ENCODE results near the gene PIK3CA. TPM values are rescaled to one million over a fixed set of nuclear protein-coding genes. Genes with fewer than 3 reads are reported as not detected.
"Not testable (repeated sequence)": the region's sequence is repeated elsewhere in the genome, so short reads cannot be mapped to it uniquely, and the experiment has no call there.

Gene PIK3CA
- total and polyA plus RNA-seq, 10 donors: 4.9 to 40.2 (median 30.9) TPM

DNA sequence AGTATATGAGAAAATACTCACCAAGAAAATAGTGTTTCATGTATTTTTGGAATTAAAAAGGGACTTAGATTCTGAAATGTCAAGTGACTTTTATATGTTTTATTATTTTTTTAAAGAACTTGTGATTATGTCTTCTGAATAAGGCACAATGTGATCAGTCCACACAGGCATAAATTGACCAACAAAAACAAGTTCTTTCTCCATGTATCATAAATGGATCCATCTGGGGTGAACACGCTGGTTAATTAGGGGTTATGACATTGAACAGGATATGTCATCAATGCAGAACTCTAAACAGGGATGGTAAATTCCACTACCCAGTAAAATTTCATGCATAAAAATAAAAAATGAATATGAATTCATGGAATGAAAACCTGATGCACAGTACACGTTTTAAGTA is 31.3 kb upstream of the PIK3CA start:
- H3K27me3 ChIP-seq (replicated peaks in 1 of 7): no peaks in the 10 kb centered on the region
- H3K4me3 ChIP-seq: no peak overlapping the region
- TF ChIP-seq POLR2AphosphoS5 (IDR thresholded peaks at IDR 0.05) (no peak), POLR2A (IDR thresholded peaks at IDR 0.05) (no peak)
- TF ChIP-seq, protein P1, sequence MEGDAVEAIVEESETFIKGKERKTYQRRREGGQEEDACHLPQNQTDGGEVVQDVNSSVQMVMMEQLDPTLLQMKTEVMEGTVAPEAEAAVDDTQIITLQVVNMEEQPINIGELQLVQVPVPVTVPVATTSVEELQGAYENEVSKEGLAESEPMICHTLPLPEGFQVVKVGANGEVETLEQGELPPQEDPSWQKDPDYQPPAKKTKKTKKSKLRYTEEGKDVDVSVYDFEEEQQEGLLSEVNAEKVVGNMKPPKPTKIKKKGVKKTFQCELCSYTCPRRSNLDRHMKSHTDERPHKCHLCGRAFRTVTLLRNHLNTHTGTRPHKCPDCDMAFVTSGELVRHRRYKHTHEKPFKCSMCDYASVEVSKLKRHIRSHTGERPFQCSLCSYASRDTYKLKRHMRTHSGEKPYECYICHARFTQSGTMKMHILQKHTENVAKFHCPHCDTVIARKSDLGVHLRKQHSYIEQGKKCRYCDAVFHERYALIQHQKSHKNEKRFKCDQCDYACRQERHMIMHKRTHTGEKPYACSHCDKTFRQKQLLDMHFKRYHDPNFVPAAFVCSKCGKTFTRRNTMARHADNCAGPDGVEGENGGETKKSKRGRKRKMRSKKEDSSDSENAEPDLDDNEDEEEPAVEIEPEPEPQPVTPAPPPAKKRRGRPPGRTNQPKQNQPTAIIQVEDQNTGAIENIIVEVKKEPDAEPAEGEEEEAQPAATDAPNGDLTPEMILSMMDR (IDR thresholded peaks at IDR 0.05 in 8 of 11, conservative IDR thresholded peaks at IDR 0.05 in 3 of 11): no peak
- H3K9me3 ChIP-seq: peaks cover 0 to 7% (median 0%) of the 10 kb centered on the region in 8 donors
- H3K36me3 ChIP-seq: no peaks in the 10 kb centered on the region
- DNase-seq: no peak
- no peaks in the 10 kb centered on the region for H3K4me1 ChIP-seq
- H3K27ac ChIP-seq: no peak overlapping the region
- 65 to 85% (median 74%) methylated on average over 2 of the region's 2 CpGs for WGBS, 5 donors
- intact Hi-C loops (cut with DNase I; ENCODE audit: low total_unique reads): no loop called here

DNA sequence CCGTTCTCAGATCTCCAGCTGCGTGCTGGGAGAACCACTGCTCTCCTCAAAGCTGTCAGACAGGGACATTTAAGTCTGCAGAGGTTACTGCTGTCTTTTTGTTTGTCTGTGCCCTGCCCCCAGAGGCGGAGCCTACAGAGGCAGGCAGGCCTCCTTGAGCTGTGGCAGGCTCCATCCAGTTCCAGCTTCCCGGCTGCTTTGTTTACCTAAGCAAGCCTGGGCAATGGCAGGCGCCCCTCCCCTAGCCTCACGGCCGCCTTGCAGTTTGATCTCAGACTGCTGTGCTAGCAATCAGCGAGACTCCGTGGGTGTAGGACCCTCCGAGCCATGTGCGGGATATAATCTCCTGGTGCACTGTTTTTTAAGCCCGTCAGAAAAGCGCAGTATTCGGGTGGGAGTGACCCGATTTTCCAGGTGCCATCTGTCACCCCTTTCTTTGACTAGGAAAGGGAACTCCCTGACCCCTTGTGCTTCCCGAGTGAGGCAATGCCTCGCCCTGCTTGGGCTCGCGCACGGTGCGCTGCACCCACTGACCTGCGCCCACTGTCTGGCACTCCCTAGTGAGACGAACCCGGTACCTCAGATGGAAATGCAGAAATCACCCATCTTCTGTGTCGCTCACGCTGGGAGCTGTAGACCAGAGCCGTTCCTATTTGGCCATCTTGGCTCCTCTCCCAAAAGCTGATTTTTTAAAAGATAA is 15.8 kb upstream of the PIK3CA start:
- H3K4me3 ChIP-seq; H3K4me1 ChIP-seq; DNase-seq; H3K9me3 ChIP-seq; H3K27me3 ChIP-seq (replicated peaks in 1 of 7); H3K36me3 ChIP-seq; H3K27ac ChIP-seq; intact Hi-C loops (cut with DNase I; ENCODE audit: low total_unique reads): not testable (repeated sequence)
- 93 to 97% (median 95%) methylated on average over 23 to 26 of the region's 27 CpGs for WGBS, 5 donors

DNA sequence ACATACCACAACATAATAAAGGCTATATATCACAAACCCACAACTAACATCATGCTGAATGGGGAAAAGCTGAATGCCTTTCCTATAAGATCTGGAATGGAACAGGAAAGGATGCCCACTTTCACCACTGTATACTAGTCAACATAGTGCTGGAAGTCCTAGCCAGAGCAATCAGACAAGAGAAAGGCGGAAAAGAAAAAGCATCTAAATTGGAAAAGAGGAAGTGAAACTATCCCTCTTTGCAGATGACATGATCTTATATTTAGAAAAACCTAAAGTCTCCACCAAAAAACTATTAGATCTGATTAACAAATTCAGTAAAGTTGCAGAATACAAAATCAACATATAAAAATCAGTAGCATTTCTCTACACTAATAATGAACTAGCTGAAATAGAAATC is 14.6 kb upstream of the PIK3CA start:
- WGBS, 5 donors: 34 to 85% (median 53%) methylated on average over 1 of the region's 1 CpG
- no peaks in the 10 kb centered on the region for H3K9me3 ChIP-seq
- no peak for DNase-seq
- TF ChIP-seq POLR2AphosphoS5 (IDR thresholded peaks at IDR 0.05) (no peak), POLR2A (IDR thresholded peaks at IDR 0.05) (no peak)
- TF ChIP-seq, protein P1 (IDR thresholded peaks at IDR 0.05 in 8 of 11, conservative IDR thresholded peaks at IDR 0.05 in 3 of 11): no peak
- no peaks in the 10 kb centered on the region for H3K4me1 ChIP-seq
- H3K36me3 ChIP-seq: no peaks in the 10 kb centered on the region
- no peak overlapping the region for H3K27ac ChIP-seq
- H3K27me3 ChIP-seq (replicated peaks in 1 of 7): no peaks in the 10 kb centered on the region
- intact Hi-C loops (cut with DNase I; ENCODE audit: low total_unique reads): no loop called here
- no peak overlapping the region for H3K4me3 ChIP-seq

DNA sequence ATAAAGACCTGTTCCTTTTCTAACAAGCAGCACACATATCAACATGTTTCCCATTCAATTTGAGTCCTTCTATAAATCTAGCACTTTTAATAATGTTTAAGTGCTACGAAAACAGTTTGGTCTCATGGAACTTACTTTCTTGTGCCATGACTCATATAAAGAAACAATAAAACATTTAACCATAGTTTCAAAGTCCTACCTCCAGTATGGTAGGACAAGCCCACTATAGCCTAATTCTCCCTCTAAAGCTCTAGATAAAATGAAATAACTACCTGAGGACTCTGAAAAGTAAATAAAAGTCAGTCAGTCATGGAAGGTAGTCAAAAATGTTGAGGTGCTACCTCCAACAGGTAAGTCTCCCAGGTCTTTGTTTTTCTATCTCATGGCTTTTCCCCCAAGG is 12.0 kb upstream of the PIK3CA start:
- 86 to 96% (median 91%) methylated on average over 1 of the region's 1 CpG for WGBS, 5 donors
- TF ChIP-seq POLR2A (IDR thresholded peaks at IDR 0.05) (no peak), POLR2AphosphoS5 (IDR thresholded peaks at IDR 0.05) (no peak)
- TF ChIP-seq, protein P1 (IDR thresholded peaks at IDR 0.05 in 8 of 11, conservative IDR thresholded peaks at IDR 0.05 in 3 of 11): no peak
- no peaks in the 10 kb centered on the region for H3K4me1 ChIP-seq
- DNase-seq: no peak
- no peak overlapping the region for H3K27ac ChIP-seq
- no peaks in the 10 kb centered on the region for H3K9me3 ChIP-seq
- H3K4me3 ChIP-seq: no peak overlapping the region
- H3K36me3 ChIP-seq: no peaks in the 10 kb centered on the region
- intact Hi-C loops (cut with DNase I; ENCODE audit: low total_unique reads): no loop called here
- no peaks in the 10 kb centered on the region for H3K27me3 ChIP-seq (replicated peaks in 1 of 7)

All from spleen (tissue), 11 donors.